ENCODE results near the gene LKAAEAR1.

The LKAAEAR1 gene

DNA sequence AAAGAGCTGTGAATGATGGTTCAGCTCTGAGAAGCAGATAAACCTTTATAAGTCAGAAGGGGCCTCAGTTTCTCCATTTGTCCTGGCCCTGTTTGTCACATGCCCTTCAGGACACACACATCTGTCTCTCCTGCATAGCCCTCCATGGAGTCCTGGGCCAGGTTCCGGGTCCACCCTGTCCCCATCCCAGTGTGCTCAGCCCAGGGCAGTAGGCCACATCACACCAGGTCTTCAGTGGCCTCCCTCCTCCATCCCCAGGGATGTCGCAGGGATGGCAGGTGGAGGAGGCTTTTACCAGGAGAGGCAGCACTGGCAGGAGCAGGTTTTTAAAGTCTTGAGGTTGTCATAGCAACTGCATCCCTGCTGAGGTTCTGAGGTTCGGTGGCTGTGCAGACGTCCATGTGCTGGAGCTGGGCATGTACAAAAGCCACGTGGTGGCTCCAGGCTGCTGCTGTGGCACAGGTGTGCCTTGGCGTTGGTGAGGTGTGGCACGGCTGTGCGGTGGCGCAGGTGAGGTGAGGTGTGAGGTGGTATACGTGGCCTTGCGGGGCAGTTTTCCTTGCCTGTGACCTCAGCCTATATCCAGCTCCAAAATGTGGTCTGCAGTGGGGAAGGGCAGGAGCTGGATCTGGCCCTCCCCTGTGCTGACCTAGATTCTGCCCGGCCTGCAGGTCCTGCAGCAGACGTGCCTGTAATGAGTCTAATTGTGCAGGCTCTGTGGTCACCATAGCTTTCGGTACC lies 31.1 kb upstream of the LKAAEAR1 start:
- Histone ChIP-seq H3K36me3 (no peaks in the 10 kb centered on the region), H3K27me3 (no peaks in the 10 kb centered on the region), H3K4me3 (ENCODE audit: low read depth, low read length) (no peak overlapping the region), H3K4me1 (peaks cover 44% of the 10 kb centered on the region), H3K9me3 (no peaks in the 10 kb centered on the region)
- no peak for DNase-seq
- TF ChIP-seq, protein P1, sequence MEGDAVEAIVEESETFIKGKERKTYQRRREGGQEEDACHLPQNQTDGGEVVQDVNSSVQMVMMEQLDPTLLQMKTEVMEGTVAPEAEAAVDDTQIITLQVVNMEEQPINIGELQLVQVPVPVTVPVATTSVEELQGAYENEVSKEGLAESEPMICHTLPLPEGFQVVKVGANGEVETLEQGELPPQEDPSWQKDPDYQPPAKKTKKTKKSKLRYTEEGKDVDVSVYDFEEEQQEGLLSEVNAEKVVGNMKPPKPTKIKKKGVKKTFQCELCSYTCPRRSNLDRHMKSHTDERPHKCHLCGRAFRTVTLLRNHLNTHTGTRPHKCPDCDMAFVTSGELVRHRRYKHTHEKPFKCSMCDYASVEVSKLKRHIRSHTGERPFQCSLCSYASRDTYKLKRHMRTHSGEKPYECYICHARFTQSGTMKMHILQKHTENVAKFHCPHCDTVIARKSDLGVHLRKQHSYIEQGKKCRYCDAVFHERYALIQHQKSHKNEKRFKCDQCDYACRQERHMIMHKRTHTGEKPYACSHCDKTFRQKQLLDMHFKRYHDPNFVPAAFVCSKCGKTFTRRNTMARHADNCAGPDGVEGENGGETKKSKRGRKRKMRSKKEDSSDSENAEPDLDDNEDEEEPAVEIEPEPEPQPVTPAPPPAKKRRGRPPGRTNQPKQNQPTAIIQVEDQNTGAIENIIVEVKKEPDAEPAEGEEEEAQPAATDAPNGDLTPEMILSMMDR (IDR thresholded peaks at IDR 0.05; ENCODE audit: low read depth, low read length) = no peak

DNA sequence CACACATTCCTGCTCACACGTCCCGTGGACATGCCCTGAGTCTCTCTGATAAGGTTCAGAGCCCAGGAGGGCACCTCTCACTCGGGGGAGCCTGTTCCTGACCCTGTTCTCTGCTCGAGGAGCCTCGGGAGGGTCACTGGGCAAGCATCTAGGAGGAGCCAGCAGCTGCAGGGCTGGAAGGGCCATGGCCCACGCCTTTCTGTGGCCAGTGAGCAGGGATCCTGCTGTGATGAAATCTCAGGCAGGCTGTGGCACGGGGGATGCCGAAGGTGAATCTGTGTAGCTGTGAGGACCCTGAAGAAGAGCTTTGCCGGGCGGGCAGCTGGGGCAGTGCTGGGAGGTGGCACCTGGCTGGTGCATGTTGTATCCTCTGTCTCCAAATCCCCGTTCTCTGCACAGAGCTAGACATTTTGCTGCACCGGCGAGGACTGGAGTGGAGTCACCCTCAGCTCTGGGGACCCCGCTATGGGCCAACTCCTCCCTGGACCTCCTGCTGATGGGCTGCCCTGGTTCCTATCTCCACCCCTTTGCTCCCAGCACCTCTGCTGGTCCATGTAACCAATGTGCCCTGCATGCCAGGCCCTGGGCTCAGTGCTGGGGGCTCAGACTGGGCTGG lies 30.3 kb upstream of the LKAAEAR1 start:
- DNase-seq = no peak
- H3K27me3 ChIP-seq = no peaks in the 10 kb centered on the region
- no peaks in the 10 kb centered on the region for H3K9me3 ChIP-seq
- peaks cover 48% of the 10 kb centered on the region for H3K4me1 ChIP-seq
- TF ChIP-seq, protein P1 (IDR thresholded peaks at IDR 0.05; ENCODE audit: low read depth, low read length) = no peak
- no peak overlapping the region for H3K4me3 ChIP-seq (ENCODE audit: low read depth, low read length)
- no peaks in the 10 kb centered on the region for H3K36me3 ChIP-seq

DNA sequence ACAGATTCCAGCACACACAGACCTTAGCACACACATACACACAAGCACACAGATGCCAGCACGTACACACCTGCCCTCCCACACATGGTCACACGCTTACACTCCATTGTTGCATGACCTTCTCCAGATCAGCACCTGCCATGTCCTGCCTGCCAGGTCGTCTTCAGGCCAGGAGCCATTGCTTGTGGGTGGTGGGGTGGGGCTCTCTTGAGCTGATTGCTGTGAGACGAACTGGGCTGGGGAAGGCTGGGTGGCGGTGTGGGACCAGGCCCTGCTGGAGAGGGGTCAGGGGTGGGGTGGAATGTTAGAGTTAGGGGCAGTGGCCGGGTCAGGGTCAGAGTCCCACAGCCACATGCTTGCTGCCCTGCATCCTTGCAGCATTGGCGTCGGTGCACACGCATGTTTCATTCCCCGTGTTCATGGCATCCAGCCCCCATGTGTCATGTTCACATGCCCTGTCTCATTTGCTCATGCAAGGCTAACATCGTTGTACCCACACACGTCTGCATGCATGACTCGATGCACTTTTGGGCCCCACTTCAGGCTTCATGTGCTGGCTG lies 29.7 kb upstream of the LKAAEAR1 start:
- Histone ChIP-seq H3K4me3 (ENCODE audit: low read depth, low read length) (no peak overlapping the region), H3K4me1 (peaks cover 51% of the 10 kb centered on the region), H3K9me3 (no peaks in the 10 kb centered on the region), H3K27me3 (no peaks in the 10 kb centered on the region), H3K36me3 (no peaks in the 10 kb centered on the region)
- no peak for DNase-seq
- TF ChIP-seq, protein P1 (IDR thresholded peaks at IDR 0.05; ENCODE audit: low read depth, low read length) = no peak

DNA sequence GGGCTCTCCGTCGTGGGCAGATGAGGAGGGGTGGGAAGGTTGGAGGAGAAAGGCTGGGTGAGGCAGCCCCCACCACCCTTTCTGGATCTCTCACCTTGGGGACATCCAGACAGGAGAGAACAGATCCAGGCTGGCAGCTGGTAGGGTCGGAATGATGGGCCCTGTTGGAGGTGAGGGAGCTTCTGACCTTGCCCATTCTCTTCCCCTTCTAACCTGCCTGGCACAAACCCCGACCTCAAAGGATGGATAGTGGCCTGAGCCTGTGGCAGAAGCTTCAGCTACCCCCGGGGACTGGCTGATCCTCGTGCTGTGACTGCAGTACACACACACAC lies 29.2 kb upstream of the LKAAEAR1 start:
- no peaks in the 10 kb centered on the region for H3K27me3 ChIP-seq
- no peak for DNase-seq
- TF ChIP-seq, protein P1 (IDR thresholded peaks at IDR 0.05; ENCODE audit: low read depth, low read length) = no peak
- no peaks in the 10 kb centered on the region for H3K36me3 ChIP-seq
- no peaks in the 10 kb centered on the region for H3K9me3 ChIP-seq
- H3K4me3 ChIP-seq (ENCODE audit: low read depth, low read length) = no peak overlapping the region
- peaks cover 51% of the 10 kb centered on the region for H3K4me1 ChIP-seq

DNA sequence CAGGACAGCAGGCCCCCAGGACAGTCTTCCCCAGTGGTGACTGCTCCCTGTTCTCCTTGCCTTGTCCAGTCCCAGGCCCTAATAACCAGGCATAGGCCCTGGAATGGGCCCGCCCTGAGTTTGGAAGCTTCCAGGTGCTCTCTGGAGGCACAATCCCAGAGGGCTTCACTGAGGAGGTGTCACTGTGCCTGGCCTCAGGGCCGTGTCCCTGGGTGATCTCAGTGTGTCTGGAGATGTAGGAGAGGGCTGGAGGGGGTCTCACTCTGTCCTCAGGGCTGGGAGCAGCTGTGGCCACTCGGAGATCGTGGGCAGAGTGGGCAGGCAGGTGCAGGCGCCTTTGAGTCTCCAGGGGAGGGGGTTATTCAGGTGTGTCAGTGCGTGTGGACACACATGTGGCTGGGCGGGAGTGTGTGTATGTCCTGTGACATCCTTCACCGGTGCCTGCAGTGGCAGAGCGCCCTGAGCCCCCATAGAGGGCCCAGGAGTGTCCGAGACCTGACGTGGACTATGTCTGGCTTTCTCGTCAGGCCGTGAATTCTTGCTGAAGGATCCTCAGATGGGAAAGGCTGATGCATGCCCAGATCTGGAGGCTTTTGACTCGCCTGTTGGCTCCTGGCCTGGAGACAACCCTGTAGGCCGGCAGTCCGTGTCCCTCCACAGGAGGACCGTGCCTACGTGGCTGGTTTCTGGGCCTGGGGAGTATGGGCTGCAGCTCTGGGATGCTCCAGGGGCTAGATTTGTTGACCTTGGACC lies 28.7 kb upstream of the LKAAEAR1 start:
- no peaks in the 10 kb centered on the region for H3K27me3 ChIP-seq
- H3K4me1 ChIP-seq = peaks cover 51% of the 10 kb centered on the region
- no peaks in the 10 kb centered on the region for H3K9me3 ChIP-seq
- DNase-seq = no peak
- H3K4me3 ChIP-seq (ENCODE audit: low read depth, low read length) = no peak overlapping the region
- TF ChIP-seq, protein P1 (IDR thresholded peaks at IDR 0.05; ENCODE audit: low read depth, low read length) = no peak
- no peaks in the 10 kb centered on the region for H3K36me3 ChIP-seq

Data from BE2C (cell line).